HEK293 (cell line): Measurements from ENCODE around the gene UBR4.
A peak's percentile ranks its signal among the peaks of the same experiment; 100 is the strongest.

Experiments
- EGR2 ChIP-seq: fragments of 450-650 bp; formaldehyde crosslinking; IDR thresholded peaks from 2 replicates; pipeline ENCODE4 v1.5.1; 2016; ENCODE audit warnings: low read depth, missing biosample characterization, missing genetic modification characterization
- KLF10 ChIP-seq: fragments of 450-650 bp; IDR thresholded peaks from 2 replicates; pipeline ENCODE4 v1.5.1; 2018; ENCODE audit warnings: missing biosample characterization, mild to moderate bottlenecking, missing genetic modification characterization
- KLF8 ChIP-seq: fragments of 450-650 bp; formaldehyde crosslinking; IDR thresholded peaks from 2 replicates; pipeline ENCODE4 v1.5.1; 2016; ENCODE audit warnings: missing biosample characterization, missing genetic modification characterization
- OSR2 ChIP-seq: fragments of 450-650 bp; formaldehyde crosslinking; IDR thresholded peaks from 2 replicates; pipeline ENCODE4 v1.5.1; 2016; ENCODE audit warnings: missing biosample characterization, missing genetic modification characterization
- SP3 ChIP-seq: fragments of 450-650 bp; formaldehyde crosslinking; IDR thresholded peaks from 2 replicates; pipeline ENCODE4 v1.5.1; 2016; ENCODE audit warnings: missing biosample characterization, missing genetic modification characterization
- YY1 ChIP-seq: fragments of 450-650 bp; formaldehyde crosslinking; IDR thresholded peaks from 2 replicates; pipeline ENCODE4 v1.5.1; 2018; ENCODE audit warnings: missing biosample characterization, missing genetic modification characterization
- ZBTB21 ChIP-seq: fragments of 450-650 bp; formaldehyde crosslinking; IDR thresholded peaks from 2 replicates; pipeline ENCODE4 v1.5.1; 2017; ENCODE audit warnings: missing biosample characterization, missing genetic modification characterization
- ZFHX2 ChIP-seq: fragments of 450-650 bp; formaldehyde crosslinking; conservative IDR thresholded peaks from 2 replicates; pipeline ENCODE4 v1.5.1; 2016; ENCODE audit warnings: missing biosample characterization, missing genetic modification characterization
- ZNF211 ChIP-seq: fragments of 450-650 bp; formaldehyde crosslinking; IDR thresholded peaks from 2 replicates; pipeline ENCODE4 v1.5.1; 2016; ENCODE audit warnings: low read depth, missing biosample characterization, missing genetic modification characterization
- ZNF292 ChIP-seq: fragments of 450-650 bp; formaldehyde crosslinking; IDR thresholded peaks from 2 replicates; pipeline ENCODE4 v1.5.1; 2016; ENCODE audit warnings: low read depth, missing biosample characterization, missing genetic modification characterization, borderline replicate concordance
- ZNF324 ChIP-seq: fragments of 450-650 bp; formaldehyde crosslinking; IDR thresholded peaks from 2 replicates; pipeline ENCODE4 v1.5.1; 2016; ENCODE audit warnings: missing biosample characterization, missing genetic modification characterization
- ZNF521 ChIP-seq: fragments of 450-650 bp; formaldehyde crosslinking; IDR thresholded peaks from 2 replicates; pipeline ENCODE4 v1.5.1; 2017; ENCODE audit warnings: missing biosample characterization, mild to moderate bottlenecking, missing genetic modification characterization
- ZNF654 ChIP-seq: fragments of 450-650 bp; formaldehyde crosslinking; IDR thresholded peaks from 2 replicates; pipeline ENCODE4 v1.5.1; 2016; ENCODE audit warnings: low read depth, missing biosample characterization, missing genetic modification characterization
- ZNF76 ChIP-seq: fragments of 450-650 bp; formaldehyde crosslinking; IDR thresholded peaks from 2 replicates; pipeline ENCODE4; 2016; ENCODE audit warnings: low read depth, missing biosample characterization, missing genetic modification characterization, borderline replicate concordance
- ZSCAN16 ChIP-seq: fragments of 450-650 bp; formaldehyde crosslinking; IDR thresholded peaks from 2 replicates; pipeline ENCODE4 v1.5.1; 2016; ENCODE audit warnings: missing biosample characterization, missing genetic modification characterization
- TF ChIP-seq, protein P1 (sequence below): fragments of 450-650 bp; formaldehyde crosslinking; IDR thresholded peaks from 2 replicates; pipeline ENCODE4 v1.5.1; 2016; ENCODE audit warnings: missing biosample characterization, missing genetic modification characterization
- TF ChIP-seq, protein P2 (sequence below): fragments of 450-650 bp; formaldehyde crosslinking; IDR thresholded peaks from 2 replicates; pipeline ENCODE4 v1.5.1; 2016; ENCODE audit warnings: missing biosample characterization, missing genetic modification characterization
- TF ChIP-seq, protein P3 (sequence below): fragments of 450-650 bp; formaldehyde crosslinking; IDR thresholded peaks from 2 replicates; pipeline ENCODE4; 2016; ENCODE audit warnings: missing biosample characterization, missing genetic modification characterization
- TF ChIP-seq, protein P4 (sequence below): fragments of 450-650 bp; formaldehyde crosslinking; IDR thresholded peaks from 2 replicates; pipeline ENCODE4 v1.5.1; 2016; ENCODE audit warnings: missing biosample characterization, missing genetic modification characterization
- TF ChIP-seq, protein P5 (sequence below): fragments of 450-650 bp; formaldehyde crosslinking; optimal IDR thresholded peaks from 2 replicates; pipeline ENCODE3; 2016; ENCODE audit warnings: missing biosample characterization, mild to moderate bottlenecking, missing genetic modification characterization
- TF ChIP-seq, protein P6 (sequence below): fragments of 450-650 bp; formaldehyde crosslinking; IDR thresholded peaks from 2 replicates; pipeline ENCODE4 v1.5.1; 2016; ENCODE audit warnings: missing biosample characterization, missing genetic modification characterization
- TF ChIP-seq, protein P7 (sequence below): fragments of 450-650 bp; formaldehyde crosslinking; conservative IDR thresholded peaks from 2 replicates; pipeline ENCODE4 v1.5.1; 2016; ENCODE audit warnings: low read depth, missing biosample characterization, missing genetic modification characterization
- TF ChIP-seq, protein P8 (sequence below): fragments of 450-650 bp; formaldehyde crosslinking; IDR thresholded peaks from 2 replicates; pipeline ENCODE4 v1.5.1; 2017; ENCODE audit warnings: missing biosample characterization, missing genetic modification characterization

The UBR4 gene

DNA sequence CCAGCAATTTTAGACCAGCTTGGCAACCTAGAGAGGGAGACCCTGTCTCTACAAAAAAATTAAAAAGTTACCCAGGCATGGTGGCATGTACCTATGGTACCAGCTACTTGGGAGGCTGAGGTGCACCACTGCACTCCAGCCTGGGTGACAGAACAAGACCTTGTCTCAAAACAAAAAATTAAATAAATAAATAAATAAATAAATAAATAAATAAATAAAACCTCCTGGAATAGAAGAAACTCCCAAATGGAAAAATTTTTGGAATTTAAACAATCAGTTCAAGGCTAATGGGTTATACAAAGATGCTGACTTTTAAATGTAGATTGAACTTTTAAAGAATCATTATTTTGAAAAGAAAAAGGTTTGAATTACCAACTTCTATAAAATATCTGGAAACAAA, 22.2 kb downstream of the UBR4 start (continued):
- TF ChIP-seq, protein P1, sequence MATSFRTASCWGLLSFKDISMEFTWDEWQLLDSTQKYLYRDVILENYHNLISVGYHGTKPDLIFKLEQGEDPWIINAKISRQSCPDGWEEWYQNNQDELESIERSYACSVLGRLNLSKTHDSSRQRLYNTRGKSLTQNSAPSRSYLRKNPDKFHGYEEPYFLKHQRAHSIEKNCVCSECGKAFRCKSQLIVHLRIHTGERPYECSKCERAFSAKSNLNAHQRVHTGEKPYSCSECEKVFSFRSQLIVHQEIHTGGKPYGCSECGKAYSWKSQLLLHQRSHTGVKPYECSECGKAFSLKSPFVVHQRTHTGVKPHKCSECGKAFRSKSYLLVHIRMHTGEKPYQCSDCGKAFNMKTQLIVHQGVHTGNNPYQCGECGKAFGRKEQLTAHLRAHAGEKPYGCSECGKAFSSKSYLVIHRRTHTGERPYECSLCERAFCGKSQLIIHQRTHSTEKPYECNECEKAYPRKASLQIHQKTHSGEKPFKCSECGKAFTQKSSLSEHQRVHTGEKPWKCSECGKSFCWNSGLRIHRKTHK, result no peak
- TF ChIP-seq, protein P2, sequence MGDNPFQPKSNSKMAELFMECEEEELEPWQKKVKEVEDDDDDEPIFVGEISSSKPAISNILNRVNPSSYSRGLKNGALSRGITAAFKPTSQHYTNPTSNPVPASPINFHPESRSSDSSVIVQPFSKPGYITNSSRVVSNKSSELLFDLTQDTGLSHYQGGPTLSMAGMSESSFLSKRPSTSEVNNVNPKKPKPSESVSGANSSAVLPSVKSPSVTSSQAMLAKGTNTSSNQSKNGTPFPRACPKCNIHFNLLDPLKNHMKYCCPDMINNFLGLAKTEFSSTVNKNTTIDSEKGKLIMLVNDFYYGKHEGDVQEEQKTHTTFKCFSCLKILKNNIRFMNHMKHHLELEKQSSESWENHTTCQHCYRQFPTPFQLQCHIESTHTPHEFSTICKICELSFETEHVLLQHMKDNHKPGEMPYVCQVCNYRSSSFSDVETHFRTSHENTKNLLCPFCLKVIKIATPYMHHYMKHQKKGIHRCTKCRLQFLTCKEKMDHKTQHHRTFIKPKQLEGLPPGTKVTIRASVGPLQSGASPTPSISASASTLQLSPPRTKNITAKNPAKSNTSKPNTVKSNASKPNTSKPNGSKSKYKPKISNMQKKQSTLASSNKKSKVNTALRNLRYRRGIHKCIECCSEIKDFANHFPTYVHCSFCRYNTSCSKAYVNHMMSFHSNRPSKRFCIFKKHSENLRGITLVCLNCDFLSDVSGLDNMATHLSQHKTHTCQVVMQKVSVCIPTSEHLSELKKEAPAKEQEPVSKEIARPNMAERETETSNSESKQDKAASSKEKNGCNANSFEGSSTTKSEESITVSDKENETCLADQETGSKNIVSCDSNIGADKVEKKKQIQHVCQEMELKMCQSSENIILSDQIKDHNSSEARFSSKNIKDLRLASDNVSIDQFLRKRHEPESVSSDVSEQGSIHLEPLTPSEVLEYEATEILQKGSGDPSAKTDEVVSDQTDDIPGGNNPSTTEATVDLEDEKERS (tag by site-specific recombination), result no peak
- TF ChIP-seq ZNF521 (no peak), ZFHX2 (no peak), YY1 (tag by site-specific recombination) (no peak), OSR2 (tag by site-specific recombination) (no peak), ZBTB21 (0 out of 2 replicates have a peak, but pooled peaks have one; percentile 61), ZNF324 (tag by site-specific recombination) (no peak), SP3 (no peak; the same call in 1 of the 2 replicates), ZNF292 (tag by site-specific recombination) (0 out of 2 replicates have a peak, but pooled peaks have one; percentile 81), EGR2 (tag by site-specific recombination) (no peak), ZNF76 (tag by site-specific recombination) (no peak), ZSCAN16 (tag by site-specific recombination) (no peak), KLF10 (no peak), KLF8 (tag by site-specific recombination) (no peak), ZNF211 (tag by site-specific recombination) (no peak), ZNF654 (tag by site-specific recombination) (peak; percentile 41)
- TF ChIP-seq, protein P3, sequence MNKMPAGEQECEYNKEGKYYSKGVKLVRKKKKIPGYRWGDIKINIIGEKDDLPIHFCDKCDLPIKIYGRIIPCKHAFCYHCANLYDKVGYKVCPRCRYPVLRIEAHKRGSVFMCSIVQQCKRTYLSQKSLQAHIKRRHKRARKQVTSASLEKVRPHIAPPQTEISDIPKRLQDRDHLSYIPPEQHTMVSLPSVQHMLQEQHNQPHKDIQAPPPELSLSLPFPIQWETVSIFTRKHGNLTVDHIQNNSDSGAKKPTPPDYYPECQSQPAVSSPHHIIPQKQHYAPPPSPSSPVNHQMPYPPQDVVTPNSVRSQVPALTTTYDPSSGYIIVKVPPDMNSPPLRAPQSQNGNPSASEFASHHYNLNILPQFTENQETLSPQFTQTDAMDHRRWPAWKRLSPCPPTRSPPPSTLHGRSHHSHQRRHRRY (tag by site-specific recombination), result no peak
- TF ChIP-seq, protein P4, sequence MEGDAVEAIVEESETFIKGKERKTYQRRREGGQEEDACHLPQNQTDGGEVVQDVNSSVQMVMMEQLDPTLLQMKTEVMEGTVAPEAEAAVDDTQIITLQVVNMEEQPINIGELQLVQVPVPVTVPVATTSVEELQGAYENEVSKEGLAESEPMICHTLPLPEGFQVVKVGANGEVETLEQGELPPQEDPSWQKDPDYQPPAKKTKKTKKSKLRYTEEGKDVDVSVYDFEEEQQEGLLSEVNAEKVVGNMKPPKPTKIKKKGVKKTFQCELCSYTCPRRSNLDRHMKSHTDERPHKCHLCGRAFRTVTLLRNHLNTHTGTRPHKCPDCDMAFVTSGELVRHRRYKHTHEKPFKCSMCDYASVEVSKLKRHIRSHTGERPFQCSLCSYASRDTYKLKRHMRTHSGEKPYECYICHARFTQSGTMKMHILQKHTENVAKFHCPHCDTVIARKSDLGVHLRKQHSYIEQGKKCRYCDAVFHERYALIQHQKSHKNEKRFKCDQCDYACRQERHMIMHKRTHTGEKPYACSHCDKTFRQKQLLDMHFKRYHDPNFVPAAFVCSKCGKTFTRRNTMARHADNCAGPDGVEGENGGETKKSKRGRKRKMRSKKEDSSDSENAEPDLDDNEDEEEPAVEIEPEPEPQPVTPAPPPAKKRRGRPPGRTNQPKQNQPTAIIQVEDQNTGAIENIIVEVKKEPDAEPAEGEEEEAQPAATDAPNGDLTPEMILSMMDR (tag by site-specific recombination), result no peak
- TF ChIP-seq, protein P5, sequence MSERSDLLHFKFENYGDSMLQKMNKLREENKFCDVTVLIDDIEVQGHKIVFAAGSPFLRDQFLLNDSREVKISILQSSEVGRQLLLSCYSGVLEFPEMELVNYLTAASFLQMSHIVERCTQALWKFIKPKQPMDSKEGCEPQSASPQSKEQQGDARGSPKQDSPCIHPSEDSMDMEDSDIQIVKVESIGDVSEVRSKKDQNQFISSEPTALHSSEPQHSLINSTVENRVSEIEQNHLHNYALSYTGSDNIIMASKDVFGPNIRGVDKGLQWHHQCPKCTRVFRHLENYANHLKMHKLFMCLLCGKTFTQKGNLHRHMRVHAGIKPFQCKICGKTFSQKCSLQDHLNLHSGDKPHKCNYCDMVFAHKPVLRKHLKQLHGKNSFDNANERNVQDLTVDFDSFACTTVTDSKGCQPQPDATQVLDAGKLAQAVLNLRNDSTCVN (tag by site-specific recombination), result no peak
- TF ChIP-seq, protein P6, sequence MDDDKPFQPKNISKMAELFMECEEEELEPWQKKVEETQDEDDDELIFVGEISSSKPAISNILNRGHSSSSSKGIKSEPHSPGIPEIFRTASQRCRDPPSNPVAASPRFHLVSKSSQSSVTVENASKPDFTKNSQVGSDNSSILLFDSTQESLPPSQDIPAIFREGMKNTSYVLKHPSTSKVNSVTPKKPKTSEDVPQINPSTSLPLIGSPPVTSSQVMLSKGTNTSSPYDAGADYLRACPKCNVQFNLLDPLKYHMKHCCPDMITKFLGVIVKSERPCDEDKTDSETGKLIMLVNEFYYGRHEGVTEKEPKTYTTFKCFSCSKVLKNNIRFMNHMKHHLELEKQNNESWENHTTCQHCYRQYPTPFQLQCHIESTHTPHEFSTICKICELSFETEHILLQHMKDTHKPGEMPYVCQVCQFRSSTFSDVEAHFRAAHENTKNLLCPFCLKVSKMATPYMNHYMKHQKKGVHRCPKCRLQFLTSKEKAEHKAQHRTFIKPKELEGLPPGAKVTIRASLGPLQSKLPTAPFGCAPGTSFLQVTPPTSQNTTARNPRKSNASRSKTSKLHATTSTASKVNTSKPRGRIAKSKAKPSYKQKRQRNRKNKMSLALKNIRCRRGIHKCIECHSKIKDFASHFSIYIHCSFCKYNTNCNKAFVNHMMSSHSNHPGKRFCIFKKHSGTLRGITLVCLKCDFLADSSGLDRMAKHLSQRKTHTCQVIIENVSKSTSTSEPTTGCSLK, result no peak
- TF ChIP-seq, protein P7, sequence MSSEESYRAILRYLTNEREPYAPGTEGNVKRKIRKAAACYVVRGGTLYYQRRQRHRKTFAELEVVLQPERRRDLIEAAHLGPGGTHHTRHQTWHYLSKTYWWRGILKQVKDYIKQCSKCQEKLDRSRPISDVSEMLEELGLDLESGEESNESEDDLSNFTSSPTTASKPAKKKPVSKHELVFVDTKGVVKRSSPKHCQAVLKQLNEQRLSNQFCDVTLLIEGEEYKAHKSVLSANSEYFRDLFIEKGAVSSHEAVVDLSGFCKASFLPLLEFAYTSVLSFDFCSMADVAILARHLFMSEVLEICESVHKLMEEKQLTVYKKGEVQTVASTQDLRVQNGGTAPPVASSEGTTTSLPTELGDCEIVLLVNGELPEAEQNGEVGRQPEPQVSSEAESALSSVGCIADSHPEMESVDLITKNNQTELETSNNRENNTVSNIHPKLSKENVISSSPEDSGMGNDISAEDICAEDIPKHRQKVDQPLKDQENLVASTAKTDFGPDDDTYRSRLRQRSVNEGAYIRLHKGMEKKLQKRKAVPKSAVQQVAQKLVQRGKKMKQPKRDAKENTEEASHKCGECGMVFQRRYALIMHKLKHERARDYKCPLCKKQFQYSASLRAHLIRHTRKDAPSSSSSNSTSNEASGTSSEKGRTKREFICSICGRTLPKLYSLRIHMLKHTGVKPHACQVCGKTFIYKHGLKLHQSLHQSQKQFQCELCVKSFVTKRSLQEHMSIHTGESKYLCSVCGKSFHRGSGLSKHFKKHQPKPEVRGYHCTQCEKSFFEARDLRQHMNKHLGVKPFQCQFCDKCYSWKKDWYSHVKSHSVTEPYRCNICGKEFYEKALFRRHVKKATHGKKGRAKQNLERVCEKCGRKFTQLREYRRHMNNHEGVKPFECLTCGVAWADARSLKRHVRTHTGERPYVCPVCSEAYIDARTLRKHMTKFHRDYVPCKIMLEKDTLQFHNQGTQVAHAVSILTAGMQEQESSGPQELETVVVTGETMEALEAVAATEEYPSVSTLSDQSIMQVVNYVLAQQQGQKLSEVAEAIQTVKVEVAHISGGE (tag by site-specific recombination), result peak; percentile 89
- TF ChIP-seq, protein P8, sequence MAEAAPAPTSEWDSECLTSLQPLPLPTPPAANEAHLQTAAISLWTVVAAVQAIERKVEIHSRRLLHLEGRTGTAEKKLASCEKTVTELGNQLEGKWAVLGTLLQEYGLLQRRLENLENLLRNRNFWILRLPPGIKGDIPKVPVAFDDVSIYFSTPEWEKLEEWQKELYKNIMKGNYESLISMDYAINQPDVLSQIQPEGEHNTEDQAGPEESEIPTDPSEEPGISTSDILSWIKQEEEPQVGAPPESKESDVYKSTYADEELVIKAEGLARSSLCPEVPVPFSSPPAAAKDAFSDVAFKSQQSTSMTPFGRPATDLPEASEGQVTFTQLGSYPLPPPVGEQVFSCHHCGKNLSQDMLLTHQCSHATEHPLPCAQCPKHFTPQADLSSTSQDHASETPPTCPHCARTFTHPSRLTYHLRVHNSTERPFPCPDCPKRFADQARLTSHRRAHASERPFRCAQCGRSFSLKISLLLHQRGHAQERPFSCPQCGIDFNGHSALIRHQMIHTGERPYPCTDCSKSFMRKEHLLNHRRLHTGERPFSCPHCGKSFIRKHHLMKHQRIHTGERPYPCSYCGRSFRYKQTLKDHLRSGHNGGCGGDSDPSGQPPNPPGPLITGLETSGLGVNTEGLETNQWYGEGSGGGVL (tag by site-specific recombination), result no peak
